Breast epithelium (tissue), 3 donors: ENCODE data around the gene APOL4.

ENCODE experiments used
- CTCF ChIP-seq, 3 donors: fragments of 450-650 bp; IDR thresholded peaks; one replicate each; pipeline ENCODE4 v1.5.1; 2016 to 2017; ENCODE audit warnings: antibody characterized with exemption in 3 of 3, mild to moderate bottlenecking in 3 of 3, moderate library complexity in 3 of 3
- POLR2A ChIP-seq: fragments of 450-650 bp; IDR thresholded peaks from one replicate; pipeline ENCODE4 v1.6.1; 2016; ENCODE audit warnings: antibody characterized with exemption, mild to moderate bottlenecking, moderate library complexity

GRCh38 chr22:36197514-36198146 lies 4.0 kb downstream of the APOL4 start:
- no peak for TF ChIP-seq CTCF (IDR thresholded peaks at IDR 0.05)
- no peak for TF ChIP-seq POLR2A
